Measurements from ENCODE around the gene IFT57. TPM values are rescaled to one million over a fixed set of nuclear protein-coding genes. Genes with fewer than 3 reads are reported as not detected.
A peak's percentile ranks its signal among the peaks of the same experiment; 100 is the strongest.
"Not testable (repeated sequence)": the region's sequence is repeated elsewhere in the genome, so short reads cannot be mapped to it uniquely, and the experiment has no call there.

IFT57 gene, protein sequence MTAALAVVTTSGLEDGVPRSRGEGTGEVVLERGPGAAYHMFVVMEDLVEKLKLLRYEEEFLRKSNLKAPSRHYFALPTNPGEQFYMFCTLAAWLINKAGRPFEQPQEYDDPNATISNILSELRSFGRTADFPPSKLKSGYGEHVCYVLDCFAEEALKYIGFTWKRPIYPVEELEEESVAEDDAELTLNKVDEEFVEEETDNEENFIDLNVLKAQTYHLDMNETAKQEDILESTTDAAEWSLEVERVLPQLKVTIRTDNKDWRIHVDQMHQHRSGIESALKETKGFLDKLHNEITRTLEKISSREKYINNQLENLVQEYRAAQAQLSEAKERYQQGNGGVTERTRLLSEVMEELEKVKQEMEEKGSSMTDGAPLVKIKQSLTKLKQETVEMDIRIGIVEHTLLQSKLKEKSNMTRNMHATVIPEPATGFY
- total RNA-seq: 100 to 1,000 TPM; 115 to 273 TPM
- 10 to 100 TPM; 68.8 to 89.0 (median 77.2) TPM for polyA plus RNA-seq (ENCODE audit: insufficient read length in 6 of 6)
- long read RNA-seq, donor 1, transcript IFT57-201 (11 exons, 3,203 nt): major isoform, 19 of 42 reads
- long read RNA-seq, donor 1, transcript IFT57-202 (4 exons, 755 nt): minor isoform, 9 of 42 reads
- long read RNA-seq, donor 1, partial matches to known transcripts: 14 of 42 reads
- long read RNA-seq, donor 1, other reads (novel, unspliced or antisense): 0 of 42 reads
- long read RNA-seq, donor 2, transcript IFT57-201 (11 exons, 3,203 nt): major isoform, 14 of 22 reads
- long read RNA-seq, donor 2, partial matches to known transcripts: 5 of 22 reads
- long read RNA-seq, donor 2, other reads (novel, unspliced or antisense): 0 of 22 reads
- long read RNA-seq, donor 3, transcript IFT57-201 (11 exons, 3,203 nt): major isoform, 12 of 13 reads
- long read RNA-seq, donor 3, partial matches to known transcripts: 0 of 13 reads
- long read RNA-seq, donor 3, other reads (novel, unspliced or antisense): 0 of 13 reads
- long read RNA-seq, donor 4, transcript IFT57-201 (11 exons, 3,203 nt): major isoform, 95 of 193 reads
- long read RNA-seq, donor 4, transcript IFT57-202 (4 exons, 755 nt): minor isoform, 7 of 193 reads
- long read RNA-seq, donor 4, partial matches to known transcripts: 80 of 193 reads
- long read RNA-seq, donor 4, other reads (novel, unspliced or antisense): 11 of 193 reads
- long read RNA-seq, donor 5, transcript IFT57-202 (4 exons, 755 nt): minor isoform, 6 of 39 reads
- long read RNA-seq, donor 5, transcript IFT57-201 (11 exons, 3,203 nt): major isoform, 17 of 39 reads
- long read RNA-seq, donor 5, partial matches to known transcripts: 15 of 39 reads
- long read RNA-seq, donor 5, other reads (novel, unspliced or antisense): 0 of 39 reads
- long read RNA-seq, donor 6, transcript IFT57-201 (11 exons, 3,203 nt): major isoform, 8 of 19 reads
- long read RNA-seq, donor 6, partial matches to known transcripts: 10 of 19 reads
- long read RNA-seq, donor 6, other reads (novel, unspliced or antisense): 0 of 19 reads
- long read RNA-seq, donor 7, transcript IFT57-201 (11 exons, 3,203 nt): major isoform, 12 of 16 reads
- long read RNA-seq, donor 7, partial matches to known transcripts: 0 of 16 reads
- long read RNA-seq, donor 7, other reads (novel, unspliced or antisense): 0 of 16 reads
- long read RNA-seq, donor 8, transcript IFT57-201 (11 exons, 3,203 nt): major isoform, 15 of 17 reads
- long read RNA-seq, donor 8, partial matches to known transcripts: 0 of 17 reads
- long read RNA-seq, donor 8, other reads (novel, unspliced or antisense): 0 of 17 reads
- long read RNA-seq, donor 9: 0 reads
- long read RNA-seq, donor 10, transcript IFT57-201 (11 exons, 3,203 nt): major isoform, 52 of 100 reads
- long read RNA-seq, donor 10, partial matches to known transcripts: 38 of 100 reads
- long read RNA-seq, donor 10, other reads (novel, unspliced or antisense): 10 of 100 reads
- long read RNA-seq, donor 11, transcript IFT57-201 (11 exons, 3,203 nt): major isoform, 9 of 48 reads
- long read RNA-seq, donor 11, transcript IFT57-202 (4 exons, 755 nt): minor isoform, 5 of 48 reads
- long read RNA-seq, donor 11, partial matches to known transcripts: 34 of 48 reads
- long read RNA-seq, donor 11, other reads (novel, unspliced or antisense): 0 of 48 reads
- long read RNA-seq, donor 12, transcript IFT57-201 (11 exons, 3,203 nt): major isoform, 19 of 31 reads
- long read RNA-seq, donor 12, partial matches to known transcripts: 8 of 31 reads
- long read RNA-seq, donor 12, other reads (novel, unspliced or antisense): 0 of 31 reads

DNA sequence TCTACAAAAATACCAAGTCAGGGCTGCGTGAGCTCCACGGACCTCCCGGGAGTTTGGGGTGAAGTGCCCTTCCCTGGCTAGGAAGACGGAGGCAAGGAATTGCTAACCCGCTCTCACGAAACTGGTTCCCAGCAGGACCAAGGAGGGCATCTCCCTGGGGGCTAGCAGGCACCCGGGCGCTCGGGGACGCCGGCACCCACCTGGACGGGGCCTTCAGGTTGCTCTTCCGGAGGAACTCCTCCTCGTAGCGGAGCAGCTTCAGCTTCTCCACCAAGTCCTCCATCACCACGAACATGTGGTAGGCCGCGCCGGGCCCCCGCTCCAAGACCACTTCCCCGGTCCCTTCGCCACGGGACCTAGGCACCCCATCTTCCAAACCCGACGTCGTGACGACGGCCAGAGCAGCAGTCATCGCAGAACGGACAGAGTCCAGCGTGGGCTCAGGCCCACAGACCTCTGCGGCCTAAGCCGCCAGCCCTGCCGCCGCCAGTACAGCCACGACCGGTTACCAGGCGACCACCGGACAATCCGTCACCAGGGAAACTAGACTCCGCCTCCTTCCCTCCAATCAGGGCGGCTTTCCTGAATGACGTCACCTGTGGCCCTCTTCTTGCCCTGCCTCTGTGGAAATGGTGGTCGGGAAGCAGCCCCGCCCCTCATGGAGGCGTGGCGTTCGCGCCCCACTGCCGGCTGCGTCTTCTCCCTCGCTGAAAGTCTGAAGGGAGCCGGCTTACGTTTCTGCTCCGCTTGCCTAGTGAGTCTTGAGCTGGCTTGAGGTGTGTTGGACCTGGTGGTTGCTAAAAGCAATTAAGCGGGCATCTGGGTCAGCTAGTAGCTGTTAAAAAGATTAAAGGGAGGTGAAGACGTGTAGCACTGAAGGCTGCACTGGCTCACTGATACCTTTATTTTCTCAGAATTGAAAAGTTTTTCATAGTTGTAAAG lies at the start of gene IFT57:
Gene IFT57, minus strand, starts transcription at position 514 of the 942 bp plus-strand sequence. Its CDS starts 102 bp downstream, at position 412.
- H3K4me3 ChIP-seq: peak within 1 kb of the TSS; percentile 63 to 86
- peaks cover 10 to 30% of the 10 kb centered on the region in 2 donors for H3K4me1 ChIP-seq
- ATAC-seq (peak; percentile 96), DNase-seq (peak; percentile 97 to 99 (median 98))
- H3K9me3 ChIP-seq: no peaks in the 10 kb centered on the region
- TF ChIP-seq, protein P1, sequence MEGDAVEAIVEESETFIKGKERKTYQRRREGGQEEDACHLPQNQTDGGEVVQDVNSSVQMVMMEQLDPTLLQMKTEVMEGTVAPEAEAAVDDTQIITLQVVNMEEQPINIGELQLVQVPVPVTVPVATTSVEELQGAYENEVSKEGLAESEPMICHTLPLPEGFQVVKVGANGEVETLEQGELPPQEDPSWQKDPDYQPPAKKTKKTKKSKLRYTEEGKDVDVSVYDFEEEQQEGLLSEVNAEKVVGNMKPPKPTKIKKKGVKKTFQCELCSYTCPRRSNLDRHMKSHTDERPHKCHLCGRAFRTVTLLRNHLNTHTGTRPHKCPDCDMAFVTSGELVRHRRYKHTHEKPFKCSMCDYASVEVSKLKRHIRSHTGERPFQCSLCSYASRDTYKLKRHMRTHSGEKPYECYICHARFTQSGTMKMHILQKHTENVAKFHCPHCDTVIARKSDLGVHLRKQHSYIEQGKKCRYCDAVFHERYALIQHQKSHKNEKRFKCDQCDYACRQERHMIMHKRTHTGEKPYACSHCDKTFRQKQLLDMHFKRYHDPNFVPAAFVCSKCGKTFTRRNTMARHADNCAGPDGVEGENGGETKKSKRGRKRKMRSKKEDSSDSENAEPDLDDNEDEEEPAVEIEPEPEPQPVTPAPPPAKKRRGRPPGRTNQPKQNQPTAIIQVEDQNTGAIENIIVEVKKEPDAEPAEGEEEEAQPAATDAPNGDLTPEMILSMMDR (IDR thresholded peaks at IDR 0.05): no peak
- no peaks in the 10 kb centered on the region for H3K27me3 ChIP-seq
- H3K27ac ChIP-seq: peak within 1 kb of the TSS; percentile 83 to 95
- no peaks in the 10 kb centered on the region for H3K36me3 ChIP-seq
- intact Hi-C loops (cut with DNase I): no loop called here

DNA sequence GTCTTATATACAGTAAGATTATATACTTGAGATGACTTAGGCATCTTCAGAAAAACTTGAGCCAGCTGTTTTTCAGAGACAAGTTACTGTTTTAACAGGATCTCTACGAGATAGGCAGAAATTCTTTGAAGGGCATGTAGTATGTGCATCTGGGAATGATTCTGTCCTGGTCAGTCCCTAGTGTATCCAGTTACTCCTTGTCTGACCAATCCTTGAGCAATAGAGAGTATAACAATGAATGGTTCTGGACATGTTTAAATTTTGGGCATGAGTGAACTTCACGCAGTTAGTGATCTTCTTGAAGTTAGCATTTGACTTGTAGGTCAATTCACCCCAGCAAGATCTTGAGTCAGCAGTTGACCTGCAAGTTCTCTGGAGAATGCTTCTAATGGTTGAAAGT lies 49.4 kb upstream of the IFT57 start:
- no peaks in the 10 kb centered on the region for H3K4me1 ChIP-seq
- H3K27ac ChIP-seq: no peak overlapping the region
- DNase-seq (no peak), ATAC-seq (no peak)
- H3K27me3 ChIP-seq: no peaks in the 10 kb centered on the region
- TF ChIP-seq, protein P1 (IDR thresholded peaks at IDR 0.05): no peak
- H3K4me3 ChIP-seq: no peak overlapping the region
- H3K36me3 ChIP-seq: no peaks in the 10 kb centered on the region
- intact Hi-C loops (cut with DNase I): no loop called here
- H3K9me3 ChIP-seq: peaks cover 0 to 9% of the 10 kb centered on the region in 2 donors

GRCh38 chr3:108268235-108268634 lies 46.0 kb upstream of the IFT57 start:
- H3K4me1 ChIP-seq; H3K9me3 ChIP-seq; ATAC-seq; H3K36me3 ChIP-seq; H3K27ac ChIP-seq; DNase-seq; H3K4me3 ChIP-seq; H3K27me3 ChIP-seq; intact Hi-C loops (cut with DNase I): not testable (repeated sequence)

DNA sequence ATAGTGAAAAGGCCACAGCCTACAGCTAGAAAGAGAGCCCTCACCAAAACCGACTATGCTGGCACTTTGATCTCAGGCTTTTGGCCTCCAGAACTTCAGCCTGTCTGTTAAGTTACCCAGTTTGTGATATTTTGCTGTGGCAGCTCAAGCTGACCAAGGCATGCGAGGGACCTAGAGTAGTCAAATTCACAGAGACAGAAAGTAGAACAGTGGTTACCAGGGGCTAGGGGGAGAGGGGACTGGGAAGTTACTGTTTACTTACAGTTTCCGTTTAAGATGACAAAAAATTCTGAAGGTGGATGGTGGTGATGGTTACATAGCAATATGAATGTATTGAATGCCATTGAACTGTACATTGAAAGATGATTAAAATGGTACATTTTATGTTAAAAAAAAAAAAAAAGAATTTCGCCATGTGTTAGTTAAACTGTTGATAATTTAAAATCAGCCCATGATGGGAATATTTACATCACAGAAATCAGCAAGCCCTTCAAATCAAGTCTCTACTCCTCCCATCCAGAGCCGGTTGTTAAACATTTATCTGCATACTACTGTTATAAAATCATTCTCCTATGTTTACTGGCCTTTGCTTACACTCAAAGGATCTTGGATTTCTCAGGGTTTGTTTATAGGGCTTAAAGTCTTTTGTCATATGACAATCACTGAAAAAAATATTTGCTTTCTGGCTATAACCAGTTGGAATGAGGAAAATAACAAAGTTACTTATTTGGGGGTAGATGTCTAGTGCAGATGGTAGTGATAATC lies 42.5 kb upstream of the IFT57 start:
- H3K4me3 ChIP-seq; H3K27me3 ChIP-seq; ATAC-seq; H3K9me3 ChIP-seq; H3K4me1 ChIP-seq; intact Hi-C loops (cut with DNase I); H3K36me3 ChIP-seq; DNase-seq; H3K27ac ChIP-seq: not testable (repeated sequence)
